Kidney capillary endothelial cell (primary cell): ENCODE measurements around the gene CD180.
"Not testable (repeated sequence)": the region's sequence is repeated elsewhere in the genome, so short reads cannot be mapped to it uniquely, and the experiment has no call there.

Experiments used
- DNase-seq: peaks from one replicate; pipeline ENCODE4 v3.0.0-alpha.2; 2018; ENCODE audit warnings: low spot score

CD180 gene

DNA sequence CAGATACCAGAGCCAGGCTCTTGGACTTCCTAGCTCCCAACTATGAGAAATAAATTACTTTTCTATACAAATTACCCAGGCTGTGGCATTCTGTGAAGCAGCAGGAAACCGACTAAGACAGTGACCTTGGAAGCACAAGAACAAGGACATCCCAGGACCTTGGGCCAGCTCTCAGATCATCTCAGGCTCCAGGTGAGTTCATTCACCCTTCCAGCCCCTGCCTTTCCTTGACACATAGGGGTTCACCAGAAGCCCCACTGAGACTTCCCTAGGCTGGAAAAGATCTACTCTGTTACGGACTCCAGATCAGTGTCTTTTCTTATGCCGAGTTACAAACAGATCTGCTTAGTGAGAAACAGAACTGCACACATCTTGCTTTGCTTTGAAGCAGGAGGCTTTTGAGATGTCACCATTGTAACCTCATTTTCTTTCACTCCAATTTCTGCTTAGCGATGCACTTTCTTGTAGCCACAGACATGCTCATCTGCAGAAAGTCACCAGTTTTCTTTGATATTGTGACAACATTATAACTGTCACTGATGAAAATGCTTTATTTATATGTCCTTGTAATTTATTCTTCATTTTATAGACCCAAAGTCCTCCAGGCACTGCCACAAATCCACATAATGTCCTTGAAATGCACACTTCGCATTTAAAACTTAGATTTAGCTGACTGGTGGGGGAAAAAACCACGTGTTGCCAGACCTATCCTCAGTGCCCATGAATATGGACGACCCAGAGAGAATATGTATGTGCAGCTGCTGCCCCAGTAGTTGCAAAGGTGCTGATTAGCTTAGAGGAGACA is 8.1 kb downstream of the CD180 start:
- DNase-seq, result no peak

DNA sequence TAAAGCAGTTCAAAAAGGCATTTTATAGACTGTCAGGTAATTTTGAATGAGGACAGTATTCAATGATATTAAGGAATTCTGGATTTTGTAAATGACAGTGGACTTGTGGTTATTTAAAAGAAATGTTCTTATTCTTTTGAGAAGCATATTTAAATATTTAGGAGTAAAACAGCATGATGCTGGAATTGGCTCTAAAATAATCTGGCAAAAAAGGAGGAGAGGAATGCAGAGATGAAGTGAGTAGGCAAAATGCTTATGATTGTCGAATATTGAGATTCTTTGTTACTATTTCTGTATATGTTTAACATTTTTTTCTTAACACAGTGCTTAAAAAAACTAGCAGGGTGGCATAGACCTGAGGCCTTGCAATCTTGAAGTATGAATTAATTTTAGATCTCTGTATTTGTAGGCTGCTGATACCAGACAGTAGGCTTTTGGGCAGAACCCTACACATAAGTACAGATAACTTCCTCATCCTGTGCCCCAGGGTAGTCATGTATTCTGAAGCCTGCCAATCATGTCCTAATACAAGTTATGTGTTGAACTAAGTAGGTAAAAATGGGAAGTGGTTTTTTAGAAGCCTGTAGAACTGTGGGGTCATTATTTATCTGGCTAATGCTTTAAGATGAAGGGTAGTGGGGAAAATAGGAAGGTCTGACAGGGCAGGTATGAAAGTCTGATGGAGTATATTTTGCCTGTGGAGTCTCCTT is 9.4 kb downstream of the CD180 start:
- DNase-seq, result no peak

DNA sequence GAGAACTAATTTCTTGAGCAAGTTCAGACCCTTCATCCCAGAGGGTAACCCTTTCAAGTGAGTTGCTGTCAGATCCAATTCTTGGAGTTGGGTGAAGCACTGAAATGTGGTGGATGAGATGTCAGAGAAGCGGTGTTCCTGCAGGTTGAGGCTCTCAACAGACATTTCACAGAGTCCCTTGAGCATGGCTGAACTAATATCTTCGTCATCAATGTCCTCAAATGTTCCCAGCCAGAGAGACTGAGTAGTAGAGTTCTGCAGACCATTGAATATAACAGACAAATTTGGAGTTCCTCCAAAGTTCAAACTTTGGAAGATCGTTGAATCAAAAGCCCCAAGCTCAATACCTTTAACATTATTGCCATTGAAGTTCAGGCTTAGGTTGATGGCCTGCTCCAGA is 12.7 kb downstream of the CD180 start:
- no peak for DNase-seq

DNA sequence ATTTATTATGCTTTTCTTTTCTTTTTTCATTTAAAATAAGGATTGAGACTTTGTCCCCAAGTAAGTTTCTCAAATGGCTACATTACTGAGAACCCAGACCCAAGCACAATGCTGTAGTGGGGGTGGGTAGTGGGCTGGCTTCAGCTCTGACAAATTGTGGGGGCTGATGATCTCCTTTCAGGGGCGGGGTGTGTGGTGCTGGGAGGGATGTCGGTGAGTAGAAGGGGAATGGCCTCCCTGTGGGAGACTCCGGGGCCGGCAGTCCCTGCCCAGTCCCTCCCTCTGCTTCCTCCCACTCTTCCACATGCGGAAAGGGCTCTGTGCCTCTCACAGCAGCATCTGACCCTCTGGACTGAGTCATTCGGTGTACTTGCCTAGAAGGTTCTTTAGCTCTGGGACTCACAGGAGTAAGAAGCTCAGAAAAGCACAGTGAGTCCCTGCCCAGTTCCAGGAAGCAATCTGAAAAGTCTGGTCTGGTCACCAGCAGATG is 14.3 kb downstream of the CD180 start:
- DNase-seq, result peak; percentile 63

DNA sequence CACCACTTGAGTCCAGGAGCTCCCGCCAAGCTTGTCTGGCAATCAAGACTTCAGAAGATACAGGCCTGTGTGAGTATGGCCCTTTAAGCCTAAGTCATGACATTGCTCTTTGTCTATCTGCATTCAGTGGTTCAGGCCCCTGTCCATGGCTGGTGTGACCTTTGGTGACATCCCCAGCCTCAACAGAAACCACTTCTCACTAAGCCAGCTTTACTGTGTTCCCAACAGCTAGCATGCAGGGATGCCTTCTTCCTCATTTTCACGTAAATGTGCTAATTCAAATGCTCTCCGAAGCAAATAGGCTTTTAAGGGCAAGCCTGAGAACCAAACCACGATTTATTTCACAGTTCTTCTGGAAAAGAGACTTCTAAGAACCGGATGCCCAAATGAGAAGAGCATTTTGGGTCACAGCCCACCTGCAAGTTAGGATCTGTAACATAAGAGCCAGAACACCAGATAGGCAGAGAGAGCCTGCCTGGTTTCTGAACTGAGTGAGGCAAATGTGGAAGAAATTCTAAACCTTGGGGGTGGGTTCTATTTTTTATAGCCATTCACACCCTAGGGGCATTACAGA is 14.9 kb downstream of the CD180 start:
- DNase-seq, result no peak

DNA sequence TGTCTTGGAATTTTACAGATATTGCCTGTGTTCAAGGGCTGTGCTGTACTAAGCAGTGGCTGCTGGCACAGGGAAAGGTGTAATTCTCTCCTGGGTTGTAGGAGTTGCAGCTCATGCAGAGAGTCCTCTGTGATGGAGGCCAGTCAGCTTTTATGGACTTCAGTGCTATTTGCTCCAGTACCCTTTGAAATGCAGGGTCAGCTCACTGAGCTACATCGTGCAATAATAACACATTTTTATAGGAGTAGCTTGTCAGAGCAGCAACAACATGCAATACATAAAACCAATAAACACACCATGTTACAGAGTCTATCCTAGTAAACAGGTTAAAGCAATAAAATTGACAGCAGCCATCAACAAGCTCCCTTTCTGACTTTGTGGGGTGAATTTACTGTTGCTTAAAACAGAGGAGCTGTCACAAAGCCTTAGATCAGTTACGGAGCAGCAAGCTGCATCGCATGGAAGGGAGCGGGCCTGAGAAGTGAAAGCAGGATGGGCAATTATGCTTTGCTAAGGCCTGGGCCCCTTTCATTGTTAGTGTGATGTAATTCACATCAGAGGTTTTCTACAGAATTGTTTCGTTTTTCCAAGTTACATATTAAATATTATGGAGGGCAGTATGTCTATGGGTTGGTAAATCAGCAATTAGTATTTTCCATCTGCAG is 16.8 kb downstream of the CD180 start:
- DNase-seq, result no peak

DNA sequence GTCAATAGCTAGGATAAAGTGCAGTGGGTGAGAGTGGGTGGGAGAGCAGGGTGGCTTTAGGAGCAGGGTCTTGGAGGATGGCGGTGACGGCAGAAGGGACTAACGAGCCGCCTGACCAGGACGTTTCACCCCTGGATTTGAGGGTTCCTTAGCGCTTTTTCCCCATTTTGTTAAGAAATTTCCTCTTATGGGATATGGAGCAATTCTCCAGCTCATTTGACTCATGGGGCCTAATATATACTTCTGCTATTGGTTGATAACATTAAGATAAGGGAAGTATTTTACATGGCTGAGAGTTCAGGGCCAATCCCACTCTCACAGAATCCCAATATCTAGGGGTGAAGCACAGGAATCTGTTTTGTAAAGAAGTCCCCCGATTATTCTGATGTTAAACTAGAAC is 17.6 kb downstream of the CD180 start:
- DNase-seq, result no peak

DNA sequence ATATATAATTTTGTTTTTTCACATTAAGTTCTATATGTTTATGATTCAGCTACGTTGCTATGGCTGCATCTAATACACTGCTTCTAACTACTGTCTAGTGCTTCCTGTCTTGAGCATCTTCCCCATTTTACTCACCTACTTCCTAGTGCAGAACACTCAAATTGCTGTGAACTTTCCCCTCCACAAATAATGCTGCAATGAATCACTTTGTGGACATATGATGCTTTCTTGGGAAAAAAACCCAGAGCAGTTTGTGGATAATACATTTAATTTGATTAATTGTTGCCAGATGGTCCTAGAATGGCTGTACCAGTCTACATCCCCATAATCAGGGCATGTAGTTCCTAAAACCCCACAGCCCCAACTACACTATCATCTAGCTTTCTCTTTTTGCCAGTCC is 18.5 kb downstream of the CD180 start:
- no peak for DNase-seq

DNA sequence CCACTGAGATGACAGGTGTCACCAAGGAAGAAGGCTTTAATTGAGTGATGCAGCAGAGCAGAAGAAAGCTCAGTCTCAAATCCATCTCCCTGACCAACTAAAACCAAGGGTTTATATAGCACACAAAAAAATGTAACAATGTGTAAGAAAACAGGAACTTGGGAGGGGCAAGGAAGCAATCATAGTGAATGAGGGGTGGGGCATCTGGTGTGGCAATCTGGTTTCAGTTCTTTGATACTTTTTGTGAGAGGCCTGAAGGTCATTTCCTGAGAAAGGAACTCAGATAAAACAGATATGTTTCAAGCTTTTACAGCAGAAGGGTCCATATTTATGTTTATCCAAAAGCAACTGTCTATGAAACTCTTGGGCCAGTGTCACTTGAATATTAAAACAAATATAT is 19.7 kb downstream of the CD180 start:
- no peak for DNase-seq

DNA sequence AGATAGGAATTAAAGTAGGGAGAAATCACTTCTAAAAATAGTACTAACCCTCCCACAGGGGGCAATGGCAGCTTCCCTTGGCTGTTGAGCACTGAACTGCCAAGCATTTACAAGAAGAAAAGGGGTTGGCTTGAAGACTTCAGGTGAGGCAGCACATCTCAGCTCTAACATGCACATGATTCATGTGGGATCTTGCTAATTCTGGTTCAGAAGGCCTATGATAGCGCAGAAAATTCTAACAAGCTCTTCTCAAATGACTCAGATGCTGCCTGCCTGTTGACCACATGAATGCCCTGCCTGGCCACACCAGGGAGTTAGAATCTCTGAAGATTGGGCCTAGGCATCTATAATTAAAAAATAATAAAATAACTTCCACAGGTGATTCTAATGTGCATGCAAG is 22.6 kb downstream of the CD180 start:
- no peak for DNase-seq

DNA sequence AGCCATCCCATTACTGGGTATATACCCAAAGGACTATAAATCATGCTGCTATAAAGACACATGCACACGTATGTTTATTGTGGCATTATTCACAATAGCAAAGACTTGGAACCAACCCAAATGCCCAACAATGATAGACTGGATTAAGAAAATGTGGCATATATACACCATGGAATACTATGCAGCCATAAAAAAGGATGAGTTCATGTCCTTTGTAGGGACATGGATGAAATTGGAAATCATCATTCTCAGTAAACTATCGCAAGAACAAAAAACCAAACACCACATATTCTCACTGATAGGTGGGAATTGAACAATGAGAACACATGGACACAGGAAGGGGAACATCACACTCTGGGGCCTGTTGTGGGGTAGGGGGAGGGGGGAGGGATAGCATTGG is 23.2 kb downstream of the CD180 start:
- not testable (repeated sequence) for DNase-seq

DNA sequence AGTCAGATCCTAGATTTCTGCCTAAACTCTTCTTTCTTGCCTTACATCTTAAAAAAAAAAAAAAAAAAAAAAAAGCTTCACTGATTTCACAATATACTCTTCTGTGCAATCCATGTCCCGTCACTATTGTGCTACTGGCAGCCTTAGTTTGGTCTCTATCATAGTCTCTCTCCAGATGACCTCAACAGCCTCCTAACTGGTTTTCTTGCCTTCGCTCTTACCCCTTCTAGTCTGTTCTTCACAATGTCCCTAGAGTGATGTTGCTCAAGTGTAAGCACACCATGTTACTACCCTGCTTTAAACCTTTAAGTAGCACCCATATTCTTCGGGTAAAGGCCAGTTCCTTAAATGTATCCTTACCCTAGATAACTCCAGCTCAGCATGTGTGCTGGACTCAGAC is 25.8 kb downstream of the CD180 start:
- DNase-seq, result no peak

DNA sequence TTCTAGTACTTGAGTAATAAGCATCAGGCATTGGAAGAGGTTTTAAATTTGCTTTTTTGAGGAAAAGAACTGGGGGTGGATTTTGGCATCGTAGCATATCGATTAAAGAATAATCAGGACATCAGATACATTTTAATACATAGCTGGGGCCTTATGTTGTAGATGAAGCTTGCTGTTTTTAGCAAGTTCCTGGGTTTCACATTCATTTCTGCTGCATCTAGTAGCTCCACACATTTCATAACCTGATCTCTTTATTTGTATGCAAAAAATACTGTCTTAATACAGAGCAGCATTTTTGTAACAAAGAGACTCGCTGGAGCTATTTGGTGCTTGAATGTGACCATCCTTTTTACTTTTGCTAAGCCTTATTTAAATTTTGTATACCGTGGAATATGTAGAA is 28.5 kb downstream of the CD180 start:
- no peak for DNase-seq

DNA sequence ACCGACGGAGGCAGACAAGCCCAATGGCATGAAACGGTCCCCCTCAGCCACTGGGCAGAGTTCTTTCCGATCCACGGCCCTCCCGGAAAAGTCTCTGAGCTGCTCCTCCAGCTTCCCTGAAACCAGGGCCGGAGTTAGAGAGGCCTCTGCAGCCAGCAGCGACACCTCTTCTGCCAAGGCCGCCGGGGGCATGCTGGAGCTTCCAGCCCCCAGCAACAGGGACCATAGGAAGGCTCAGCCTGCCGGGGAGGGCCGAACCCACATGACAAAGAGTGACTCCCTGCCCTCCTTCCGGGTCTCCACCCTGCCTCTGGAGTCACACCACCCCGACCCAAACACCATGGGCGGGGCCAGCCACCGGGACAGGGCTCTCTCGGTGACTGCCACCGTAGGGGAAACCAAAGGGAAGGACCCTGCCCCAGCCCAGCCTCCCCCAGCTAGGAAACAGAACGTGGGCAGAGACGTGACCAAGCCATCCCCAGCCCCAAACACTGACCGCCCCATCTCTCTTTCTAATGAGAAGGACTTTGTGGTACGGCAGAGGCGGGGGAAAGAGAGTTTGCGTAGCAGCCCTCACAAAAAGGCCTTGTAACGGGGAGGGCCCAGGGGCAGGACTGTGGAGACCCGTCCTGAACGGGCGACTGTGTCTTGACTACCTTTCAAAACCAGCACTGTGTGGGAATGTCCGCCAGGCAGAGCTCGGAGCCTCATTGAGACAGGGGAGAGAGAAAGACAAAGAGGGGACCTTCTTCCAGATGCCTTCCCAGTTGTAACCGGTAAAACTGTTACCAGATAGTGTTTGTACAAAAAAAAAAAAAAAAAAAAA is 29.9 kb downstream of the CD180 start:
- DNase-seq, result no peak

DNA sequence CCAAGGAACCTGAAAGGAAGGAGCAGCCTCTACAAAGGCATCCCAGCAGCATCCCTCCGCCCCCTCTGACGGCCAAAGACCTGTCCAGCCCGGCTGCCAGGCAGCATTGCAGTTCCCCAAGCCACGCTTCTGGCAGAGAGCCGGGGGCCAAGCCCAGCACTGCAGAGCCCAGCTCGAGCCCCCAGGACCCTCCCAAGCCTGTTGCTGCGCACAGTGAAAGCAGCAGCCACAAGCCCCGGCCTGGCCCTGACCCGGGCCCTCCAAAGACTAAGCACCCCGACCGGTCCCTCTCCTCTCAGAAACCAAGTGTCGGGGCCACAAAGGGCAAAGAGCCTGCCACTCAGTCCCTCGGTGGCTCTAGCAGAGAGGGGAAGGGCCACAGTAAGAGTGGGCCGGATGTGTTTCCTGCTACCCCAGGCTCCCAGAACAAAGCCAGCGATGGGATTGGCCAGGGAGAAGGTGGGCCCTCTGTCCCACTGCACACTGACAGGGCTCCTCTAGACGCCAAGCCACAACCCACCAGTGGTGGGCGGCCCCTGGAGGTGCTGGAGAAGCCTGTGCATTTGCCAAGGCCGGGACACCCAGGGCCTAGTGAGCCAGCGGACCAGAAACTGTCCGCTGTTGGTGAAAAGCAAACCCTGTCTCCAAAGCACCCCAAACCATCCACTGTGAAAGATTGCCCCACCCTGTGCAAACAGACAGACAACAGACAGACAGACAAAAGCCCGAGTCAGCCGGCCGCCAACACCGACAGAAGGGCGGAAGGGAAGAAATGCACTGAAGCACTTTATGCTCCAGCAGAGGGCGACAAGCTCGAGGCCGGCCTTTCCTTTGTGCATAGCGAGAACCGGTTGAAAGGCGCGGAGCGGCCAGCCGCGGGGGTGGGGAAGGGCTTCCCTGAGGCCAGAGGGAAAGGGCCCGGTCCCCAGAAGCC is 30.8 kb downstream of the CD180 start:
- DNase-seq, result peak; percentile 72

DNA sequence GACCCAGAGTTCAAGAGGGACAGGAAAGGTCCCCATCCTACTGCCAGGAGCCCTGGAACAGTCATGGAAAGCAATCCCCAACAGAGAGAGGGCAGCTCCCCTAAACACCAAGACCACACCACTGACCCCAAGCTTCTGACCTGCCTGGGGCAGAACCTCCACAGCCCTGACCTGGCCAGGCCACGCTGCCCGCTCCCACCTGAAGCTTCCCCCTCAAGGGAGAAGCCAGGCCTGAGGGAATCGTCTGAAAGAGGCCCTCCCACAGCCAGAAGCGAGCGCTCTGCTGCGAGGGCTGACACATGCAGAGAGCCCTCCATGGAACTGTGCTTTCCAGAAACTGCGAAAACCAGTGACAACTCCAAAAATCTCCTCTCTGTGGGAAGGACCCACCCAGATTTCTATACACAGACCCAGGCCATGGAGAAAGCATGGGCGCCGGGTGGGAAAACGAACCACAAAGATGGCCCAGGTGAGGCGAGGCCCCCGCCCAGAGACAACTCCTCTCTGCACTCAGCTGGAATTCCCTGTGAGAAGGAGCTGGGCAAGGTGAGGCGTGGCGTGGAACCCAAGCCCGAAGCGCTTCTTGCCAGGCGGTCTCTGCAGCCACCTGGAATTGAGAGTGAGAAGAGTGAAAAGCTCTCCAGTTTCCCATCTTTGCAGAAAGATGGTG is 31.6 kb downstream of the CD180 start:
- no peak for DNase-seq

DNA sequence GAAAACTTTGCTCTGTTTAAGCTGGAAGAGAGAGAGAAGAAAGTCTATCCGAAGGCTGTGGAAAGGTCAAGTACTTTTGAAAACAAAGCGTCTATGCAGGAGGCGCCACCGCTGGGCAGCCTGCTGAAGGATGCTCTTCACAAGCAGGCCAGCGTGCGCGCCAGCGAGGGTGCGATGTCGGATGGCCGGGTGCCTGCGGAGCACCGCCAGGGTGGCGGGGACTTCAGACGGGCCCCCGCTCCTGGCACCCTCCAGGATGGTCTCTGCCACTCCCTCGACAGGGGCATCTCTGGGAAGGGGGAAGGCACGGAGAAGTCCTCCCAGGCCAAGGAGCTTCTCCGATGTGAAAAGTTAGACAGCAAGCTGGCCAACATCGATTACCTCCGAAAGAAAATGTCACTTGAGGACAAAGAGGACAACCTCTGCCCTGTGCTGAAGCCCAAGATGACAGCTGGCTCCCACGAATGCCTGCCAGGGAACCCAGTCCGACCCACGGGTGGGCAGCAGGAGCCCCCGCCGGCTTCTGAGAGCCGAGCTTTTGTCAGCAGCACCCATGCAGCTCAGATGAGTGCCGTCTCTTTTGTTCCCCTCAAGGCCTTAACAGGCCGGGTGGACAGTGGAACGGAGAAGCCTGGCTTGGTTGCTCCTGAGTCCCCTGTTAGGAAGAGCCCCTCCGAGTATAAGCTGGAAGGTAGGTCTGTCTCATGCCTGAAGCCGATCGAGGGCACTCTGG is 32.6 kb downstream of the CD180 start:
- no peak for DNase-seq

DNA sequence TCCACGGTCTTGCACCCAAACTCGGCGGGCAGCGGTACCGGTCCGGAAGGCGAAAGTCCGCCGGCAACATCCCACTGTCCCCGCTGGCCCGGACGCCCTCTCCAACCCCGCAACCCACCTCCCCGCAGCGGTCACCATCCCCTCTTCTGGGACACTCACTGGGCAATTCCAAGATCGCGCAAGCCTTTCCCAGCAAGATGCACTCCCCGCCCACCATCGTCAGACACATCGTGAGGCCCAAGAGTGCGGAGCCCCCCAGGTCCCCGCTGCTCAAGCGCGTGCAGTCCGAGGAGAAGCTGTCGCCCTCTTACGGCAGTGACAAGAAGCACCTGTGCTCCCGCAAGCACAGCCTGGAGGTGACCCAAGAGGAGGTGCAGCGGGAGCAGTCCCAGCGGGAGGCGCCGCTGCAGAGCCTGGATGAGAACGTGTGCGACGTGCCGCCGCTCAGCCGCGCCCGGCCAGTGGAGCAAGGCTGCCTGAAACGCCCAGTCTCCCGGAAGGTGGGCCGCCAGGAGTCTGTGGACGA is 33.3 kb downstream of the CD180 start:
- no peak for DNase-seq

DNA sequence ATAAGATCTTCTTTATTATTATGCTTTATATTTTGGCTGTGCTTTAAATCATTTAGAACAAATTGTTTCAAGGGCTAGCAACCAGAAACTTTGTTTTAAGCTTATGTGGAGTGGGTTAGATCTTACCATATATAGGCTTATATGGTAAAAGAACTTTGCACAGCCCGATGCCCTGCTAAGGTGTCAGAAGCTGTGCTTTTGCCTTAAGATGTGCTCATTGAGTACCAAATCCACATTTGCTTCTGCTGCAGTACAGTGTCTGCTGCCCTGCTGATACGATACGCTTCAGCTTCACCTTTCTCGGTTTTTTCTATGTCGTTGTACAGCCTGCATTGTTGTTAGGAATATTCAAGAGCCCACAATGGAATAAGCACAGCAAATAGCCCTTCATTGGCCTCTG is 34.8 kb downstream of the CD180 start:
- DNase-seq, result no peak
